PC-3 (cell line): Measurements from ENCODE around the gene UBXN10.

Source experiments
- CTCF ChIP-seq: fragments of 300-600 bp; sonication (generic); conservative IDR thresholded peaks from 2 replicates; pipeline ENCODE4 v1.5.1; 2017; ENCODE audit warnings: antibody characterized with exemption, low read depth, mild to moderate bottlenecking, low read length
- EZH2 ChIP-seq: fragments of 300-600 bp; sonication (generic); IDR thresholded peaks from one replicate; pipeline ENCODE4 v1.6.1; 2017; ENCODE audit warnings: antibody characterized with exemption, mild to moderate bottlenecking, low read length; ENCODE audit not compliant: unreplicated experiment
- EZH2phosphoT487 ChIP-seq: fragments of 300-600 bp; sonication (generic); IDR thresholded peaks from 2 replicates; pipeline ENCODE4 v1.6.1; 2018; ENCODE audit warnings: mild to moderate bottlenecking, antibody characterized with exemption, low read length, borderline replicate concordance

DNA sequence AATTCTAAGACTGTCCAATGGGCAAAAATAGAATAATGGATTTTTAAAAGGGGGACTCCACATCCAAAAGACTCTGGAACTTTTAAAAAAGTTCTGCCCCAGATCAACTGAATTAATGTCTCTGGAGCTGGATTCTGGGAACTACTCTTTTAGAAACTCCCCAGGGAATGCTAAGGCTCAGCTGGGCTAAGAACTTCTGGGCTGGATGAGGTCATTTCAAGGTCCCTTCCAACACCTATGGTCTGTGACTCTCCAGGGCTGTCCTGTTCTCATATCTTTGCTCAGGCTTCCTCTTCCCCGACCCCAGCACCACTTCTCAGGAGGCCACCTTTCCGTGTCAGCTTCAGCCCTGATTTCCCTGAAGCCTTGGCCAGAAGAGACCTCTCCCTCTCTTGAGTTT, 13.9 kb downstream of the UBXN10 start:
- no peak for TF ChIP-seq CTCF
- no peak for TF ChIP-seq EZH2phosphoT487
- TF ChIP-seq EZH2 = no peak
